GM12878 (cell line): ENCODE data around the gene MYCBPAP.

Experiments
- BHLHE40 ChIP-seq, 2 experiments: fragments of 450-650 bp in 1 of 2; IDR thresholded peaks; 2 replicates each; pipeline ENCODE4 v1.6.1; 2011 to 2017; ENCODE audit warnings: low read depth in 2 of 2, borderline replicate concordance in 1 of 2, improper control_type of control experiment in 1 of 2, low read length in 1 of 2, mild to moderate bottlenecking in 1 of 2
- CTCF ChIP-seq, 3 experiments: IDR thresholded peaks in 2 of 3; conservative IDR thresholded peaks in 1 of 3; 2 replicates each; pipeline ENCODE4 v1.5.1; 2011; ENCODE audit warnings: low read depth in 3 of 3, low read length in 3 of 3, mild to moderate bottlenecking in 3 of 3, control low read depth in 2 of 3, moderate library complexity in 2 of 3, inconsistent platforms in 1 of 3, mixed read lengths in 1 of 3; ENCODE audit not compliant: control insufficient read depth in 2 of 3, insufficient read depth in 1 of 3; ENCODE audit errors: extremely low read depth in 1 of 3
- ELK1 ChIP-seq: IDR thresholded peaks from 2 replicates; pipeline ENCODE4 v1.6.1; 2012; ENCODE audit warnings: low read depth, low read length, improper control_type of control experiment
- EZH2 ChIP-seq: IDR thresholded peaks from 2 replicates; pipeline ENCODE4 v1.6.1; 2012; ENCODE audit warnings: low read depth, mild to moderate bottlenecking, control low read depth, inconsistent platforms, low read length, borderline replicate concordance; ENCODE audit not compliant: control insufficient read depth
- HCFC1 ChIP-seq: fragments of 150-350 bp; IDR thresholded peaks from 2 replicates; pipeline ENCODE4 v1.6.1; 2014; ENCODE audit warnings: low read length
- NRF1 ChIP-seq: conservative IDR thresholded peaks from 2 replicates; pipeline ENCODE4 v1.6.1; 2011; ENCODE audit warnings: mild to moderate bottlenecking, low read depth, low read length, improper control_type of control experiment
- POLR2AphosphoS5 ChIP-seq: IDR thresholded peaks from 2 replicates; pipeline ENCODE4 v1.6.1; 2011; ENCODE audit warnings: mild to moderate bottlenecking, low read length, inconsistent platforms
- RFX5 ChIP-seq: IDR thresholded peaks from 2 replicates; pipeline ENCODE4 v1.6.1; 2011; ENCODE audit warnings: low read depth, low read length, improper control_type of control experiment
- SIX5 ChIP-seq: IDR thresholded peaks from 2 replicates; pipeline ENCODE4 v1.6.1; 2011; ENCODE audit warnings: mild to moderate bottlenecking, low read depth, low read length, moderate library complexity; ENCODE audit not compliant: severe bottlenecking
- TARDBP ChIP-seq: IDR thresholded peaks from 2 replicates; pipeline ENCODE4 v1.6.1; 2016; ENCODE audit warnings: borderline replicate concordance
- TCF3 ChIP-seq: IDR thresholded peaks from 2 replicates; pipeline ENCODE4 v1.6.1; 2012; ENCODE audit warnings: low read depth, mild to moderate bottlenecking, low read length, borderline replicate concordance; ENCODE audit not compliant: insufficient read depth
- TF ChIP-seq, protein P1 (sequence below): IDR thresholded peaks from 2 replicates; pipeline ENCODE4 v1.6.1; 2011; ENCODE audit warnings: low read depth, low read length, improper control_type of control experiment, borderline replicate concordance

- no peak for TF ChIP-seq ELK1
- TF ChIP-seq POLR2AphosphoS5: no peak
- peak; percentile 27 to 45 (median 38); a peak in 5 of 6 replicates for TF ChIP-seq CTCF (IDR thresholded peaks at IDR 0.05 in 2 of 3, conservative IDR thresholded peaks at IDR 0.05 in 1 of 3; ENCODE audit: control insufficient read depth in 2 of 3, extremely low read depth in 1 of 3, insufficient read depth in 1 of 3, low read depth in 3 of 3, low read length in 3 of 3)
- TF ChIP-seq HCFC1: no peak
- TF ChIP-seq RFX5: no peak
- TF ChIP-seq, protein P1, sequence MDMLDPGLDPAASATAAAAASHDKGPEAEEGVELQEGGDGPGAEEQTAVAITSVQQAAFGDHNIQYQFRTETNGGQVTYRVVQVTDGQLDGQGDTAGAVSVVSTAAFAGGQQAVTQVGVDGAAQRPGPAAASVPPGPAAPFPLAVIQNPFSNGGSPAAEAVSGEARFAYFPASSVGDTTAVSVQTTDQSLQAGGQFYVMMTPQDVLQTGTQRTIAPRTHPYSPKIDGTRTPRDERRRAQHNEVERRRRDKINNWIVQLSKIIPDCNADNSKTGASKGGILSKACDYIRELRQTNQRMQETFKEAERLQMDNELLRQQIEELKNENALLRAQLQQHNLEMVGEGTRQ: no peak
- TF ChIP-seq EZH2: no peak
- TF ChIP-seq TARDBP: no peak
- TF ChIP-seq NRF1: no peak
- TF ChIP-seq BHLHE40 (IDR thresholded peaks at IDR 0.05; ENCODE audit: borderline replicate concordance in 1 of 2, low read depth in 2 of 2, low read length in 1 of 2): no peak
- no peak for TF ChIP-seq TCF3
- TF ChIP-seq SIX5: no peak
Observed at GRCh38 chr17:50501054-50501453, 7.2 kb upstream of the MYCBPAP start.
